HG02623 (cell line): ENCODE data around the gene OSGEP.

Experiments used
- ATAC-seq: cut with Tn5 transposase; IDR thresholded peaks from one replicate; pipeline ENCODE4 v1.9.1; 2021; ENCODE audit warnings: moderate library complexity; ENCODE audit not compliant: unreplicated experiment

The OSGEP gene

GRCh38 chr14:20454516-20455354 is at the start of gene OSGEP, which contains the start of gene APEX1:
Gene OSGEP, minus strand, starts transcription at chr14:20454812. Its CDS starts 129 bp downstream, at chr14:20454683.
Gene APEX1, plus strand, starts transcription at chr14:20455226. Its CDS starts 420 bp downstream, at chr14:20455646.
- peak; percentile 89 for ATAC-seq

- no peak for ATAC-seq
Measured at GRCh38 chr14:20503898-20504297, 49.3 kb upstream of the OSGEP start.

- no peak for ATAC-seq
Measured at GRCh38 chr14:20501346-20501745, 46.7 kb upstream of the OSGEP start.

- ATAC-seq: no peak
Measured at GRCh38 chr14:20499881-20500280, 45.3 kb upstream of the OSGEP start.

GRCh38 chr14:20499108-20499507 is 44.5 kb upstream of the OSGEP start:
- ATAC-seq: no peak

- ATAC-seq: no peak
Measured at GRCh38 chr14:20498622-20499021, 44.0 kb upstream of the OSGEP start.

- no peak for ATAC-seq
Measured at GRCh38 chr14:20494935-20495766, 40.5 kb upstream of the OSGEP start.

GRCh38 chr14:20493634-20494033 is 39.0 kb upstream of the OSGEP start:
- no peak for ATAC-seq

GRCh38 chr14:20492486-20492885 is 37.9 kb upstream of the OSGEP start:
- ATAC-seq: no peak

GRCh38 chr14:20490563-20490962 is 36.0 kb upstream of the OSGEP start:
- ATAC-seq: no peak

- ATAC-seq: peak; percentile 51
Measured at GRCh38 chr14:20489093-20489994, 34.7 kb upstream of the OSGEP start.

- no peak for ATAC-seq
Measured at GRCh38 chr14:20487396-20487725, 32.7 kb upstream of the OSGEP start.

GRCh38 chr14:20486684-20487395 is 32.2 kb upstream of the OSGEP start:
- ATAC-seq: no peak

- ATAC-seq: no peak
Measured at GRCh38 chr14:20485900-20486299, 31.3 kb upstream of the OSGEP start.

GRCh38 chr14:20482382-20482781 is 27.8 kb upstream of the OSGEP start:
- no peak for ATAC-seq

- ATAC-seq: no peak
Measured at GRCh38 chr14:20478894-20479293, 24.3 kb upstream of the OSGEP start.

- no peak for ATAC-seq
Measured at GRCh38 chr14:20477211-20477876, 22.7 kb upstream of the OSGEP start.

- no peak for ATAC-seq
Measured at GRCh38 chr14:20476776-20477175, 22.2 kb upstream of the OSGEP start.

GRCh38 chr14:20472536-20473169 is 18.0 kb upstream of the OSGEP start:
- no peak for ATAC-seq

GRCh38 chr14:20470603-20470901 is 15.9 kb upstream of the OSGEP start:
- ATAC-seq: no peak
